Hindlimb muscle (tissue), 1 donor: ENCODE measurements around the gene FN1. TPM values are rescaled to one million over a fixed set of nuclear protein-coding genes. Genes with fewer than 3 reads are reported as not detected.

Experiments used
- DNase-seq: peaks from one replicate; pipeline ENCODE4 v3.0.0-alpha.2; 2013
- polyA plus RNA-seq: library from polyadenylated mRNA; unstranded; fragments of 120-200 nt; gene quantifications from one replicate; pipeline ENCODE4 v1.2.1, GENCODE V29; 2013; ENCODE audit not compliant: insufficient read length

Gene FN1
- polyA plus RNA-seq: 373 TPM

DNA sequence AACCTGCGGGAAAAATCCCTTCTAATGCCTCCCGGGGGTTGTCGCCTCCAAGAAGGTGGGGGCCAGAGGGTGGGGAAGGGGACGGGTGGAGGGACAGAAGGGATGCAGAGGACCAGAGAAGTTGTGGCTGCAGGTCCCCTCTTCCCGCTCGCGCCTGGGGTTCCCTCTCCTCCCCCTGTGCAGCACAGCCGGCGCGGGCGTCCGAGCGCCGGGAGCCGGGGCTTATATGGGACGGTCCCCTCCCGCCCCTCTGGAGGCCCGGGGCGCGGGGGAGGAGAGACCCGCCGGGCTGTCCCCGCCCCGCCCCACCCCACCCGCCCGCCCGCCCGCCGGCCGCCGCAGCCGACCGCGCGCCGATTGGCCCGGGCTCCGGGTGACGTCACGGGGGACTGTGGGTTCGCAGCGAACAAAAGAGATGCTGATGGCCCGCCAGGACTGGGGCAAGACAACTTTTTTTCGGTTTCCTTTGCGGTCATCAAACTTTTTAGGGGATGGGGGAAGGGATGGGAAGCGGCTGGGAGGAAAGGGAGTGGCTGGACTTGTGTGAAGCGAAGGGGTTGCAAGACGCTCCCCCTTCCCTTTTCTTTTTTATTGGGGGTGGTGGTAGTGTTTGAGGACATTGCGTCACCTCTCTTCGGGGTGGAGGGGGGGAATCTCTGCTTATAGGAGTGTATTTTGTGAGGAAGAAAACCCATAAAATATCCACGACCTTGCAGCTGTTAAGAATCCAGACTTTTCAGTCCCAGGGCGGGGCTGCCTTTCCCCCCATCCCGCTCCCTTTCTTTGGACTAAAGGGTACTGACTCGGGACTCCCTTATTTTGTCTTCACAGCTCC, at the start of gene FN1:
FN1 (minus strand) TSS at position 199 of the 835 bp plus-strand sequence. CDS start 266 bp downstream, outside the sequence.
- DNase-seq: peak; percentile 98

GRCh38 chr2:215485032-215485431, 49.2 kb upstream of the FN1 start:
- DNase-seq: no peak

DNA sequence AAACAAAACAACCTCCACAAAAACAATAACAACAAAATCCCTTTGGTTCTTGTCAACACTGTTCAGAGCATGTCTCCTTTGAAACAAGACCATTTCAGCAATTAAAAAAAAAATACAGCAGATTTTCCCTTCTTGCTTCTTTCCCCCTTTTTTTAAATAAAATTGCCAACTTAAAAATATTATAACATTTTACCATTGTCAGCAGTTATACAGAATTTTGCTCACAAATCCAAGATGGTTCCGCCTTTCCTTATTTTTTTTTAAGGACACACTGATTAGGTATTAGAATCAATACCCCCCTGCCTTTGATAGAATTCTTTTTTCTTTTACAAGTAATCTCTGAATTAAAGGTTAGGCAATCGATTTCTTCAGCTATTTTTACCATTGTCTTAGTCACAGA, 48.7 kb upstream of the FN1 start:
- DNase-seq: no peak

- no peak for DNase-seq
These were observed 47.6 kb upstream of the FN1 start for GRCh38 chr2:215483431-215483830.

GRCh38 chr2:215479536-215480240, 43.8 kb upstream of the FN1 start:
- no peak for DNase-seq

- no peak for DNase-seq
These were observed 43.3 kb upstream of the FN1 start for GRCh38 chr2:215479121-215479520.

DNA sequence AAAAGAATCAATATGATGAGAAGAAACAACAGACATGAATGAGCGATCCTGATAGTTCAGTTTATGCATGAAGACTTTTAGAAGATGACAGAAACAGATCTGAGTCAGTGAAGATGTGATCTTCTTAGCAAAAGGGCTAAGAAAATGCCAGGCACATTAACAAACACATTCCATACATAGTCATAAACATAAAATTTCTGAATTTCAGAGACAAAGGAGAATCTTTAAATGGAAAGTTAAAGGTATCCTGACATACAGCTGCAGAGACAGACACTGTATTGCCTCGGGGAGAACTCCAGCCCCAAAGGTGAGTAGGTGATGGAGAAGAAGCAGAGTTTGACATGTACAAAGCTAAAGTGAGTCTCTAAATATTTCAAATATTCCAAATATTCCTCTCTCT, 40.6 kb upstream of the FN1 start:
- DNase-seq: no peak

DNA sequence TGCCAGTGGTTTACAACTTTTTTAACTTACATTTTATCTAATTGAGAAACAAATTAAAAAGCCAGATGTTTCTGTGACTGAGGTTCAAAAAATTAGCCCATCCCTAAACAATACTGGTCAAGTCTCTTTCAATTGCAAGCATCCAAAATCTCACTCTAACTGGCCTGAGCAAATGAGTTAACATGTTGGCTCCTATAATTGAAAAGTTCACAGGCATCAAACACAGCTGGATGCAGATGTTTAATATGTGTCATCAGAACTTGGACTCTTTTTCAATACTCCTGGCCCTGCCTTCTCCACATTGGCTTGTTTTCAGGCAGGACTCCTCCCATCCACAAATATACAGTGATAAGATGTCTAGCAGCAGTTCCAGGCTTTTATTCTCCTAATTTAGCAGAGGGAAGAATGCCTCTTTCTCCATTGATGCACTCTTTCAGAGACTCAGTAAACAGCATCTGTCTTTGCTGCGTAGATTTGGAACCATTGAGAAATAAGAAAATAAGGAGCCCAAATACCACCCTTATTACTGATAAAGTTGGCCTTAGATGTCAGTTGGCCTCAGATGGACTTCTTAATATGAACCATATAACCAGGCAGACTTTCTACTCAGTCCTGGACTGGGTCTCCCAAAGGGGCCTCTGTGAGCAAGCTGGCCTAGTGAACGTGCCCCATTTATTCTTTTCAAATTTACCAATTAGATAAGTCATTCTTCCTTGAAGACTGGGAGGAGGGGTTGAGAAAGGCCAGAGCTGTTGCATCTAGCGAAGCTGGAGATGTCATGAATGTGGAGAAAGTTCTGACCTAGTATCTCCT, 30.4 kb upstream of the FN1 start:
- peak; percentile 52 for DNase-seq

- no peak for DNase-seq
These were observed 29.4 kb upstream of the FN1 start for GRCh38 chr2:215465256-215465655.

GRCh38 chr2:215461836-215462532, 26.1 kb upstream of the FN1 start:
- no peak for DNase-seq

DNA sequence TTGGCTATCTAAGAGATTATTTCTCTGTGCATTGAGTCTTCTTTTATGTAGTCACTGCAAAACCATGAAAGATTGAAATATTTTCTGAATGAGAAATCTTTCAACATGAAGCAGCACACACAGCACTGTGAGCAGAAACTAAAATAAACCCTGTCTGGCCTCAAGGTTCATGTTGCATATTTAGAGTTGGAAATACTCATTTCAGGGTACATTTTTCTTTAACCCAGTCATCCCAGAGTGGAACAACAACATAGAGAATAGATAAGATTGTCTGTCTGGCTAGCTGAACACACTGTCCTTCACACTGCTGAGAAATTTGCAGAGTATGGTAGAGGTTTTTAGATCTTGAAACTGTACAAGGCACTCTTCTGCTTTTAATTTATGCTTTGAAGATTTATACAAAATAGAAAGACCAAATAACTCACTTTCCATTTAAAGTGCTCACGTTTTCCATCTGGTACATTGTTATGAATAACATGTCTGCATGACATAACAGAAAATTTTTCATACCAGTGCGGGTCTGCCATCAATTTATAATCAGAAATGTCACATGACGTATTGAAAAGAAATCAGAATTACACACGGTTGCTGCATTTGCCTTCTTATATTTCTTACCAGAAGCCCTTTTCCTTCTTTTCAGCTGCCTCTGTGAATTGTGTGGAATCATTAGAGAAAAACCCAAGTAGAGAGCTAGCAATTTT, 25.0 kb upstream of the FN1 start:
- peak; percentile 14 for DNase-seq

DNA sequence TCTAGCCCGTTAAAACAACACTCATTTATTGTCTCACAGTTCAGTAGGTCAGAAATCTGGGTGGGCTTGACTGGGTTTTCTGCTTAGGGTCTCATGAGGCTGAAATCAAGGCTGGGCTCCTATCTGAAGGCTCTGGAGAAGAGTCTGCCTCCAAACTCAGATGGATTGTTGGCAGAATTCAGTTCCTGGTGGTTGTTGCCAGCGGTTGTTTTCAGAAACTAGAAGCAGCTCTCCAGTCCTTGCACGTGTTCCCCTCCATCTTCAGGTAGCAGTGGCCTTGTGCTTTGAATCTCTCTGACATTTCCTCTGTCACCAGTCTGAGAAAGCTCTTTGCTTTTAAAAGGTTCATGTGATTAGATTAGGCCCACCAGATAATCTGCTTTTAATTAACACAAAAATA, 20.1 kb upstream of the FN1 start:
- DNase-seq: peak; percentile 15

DNA sequence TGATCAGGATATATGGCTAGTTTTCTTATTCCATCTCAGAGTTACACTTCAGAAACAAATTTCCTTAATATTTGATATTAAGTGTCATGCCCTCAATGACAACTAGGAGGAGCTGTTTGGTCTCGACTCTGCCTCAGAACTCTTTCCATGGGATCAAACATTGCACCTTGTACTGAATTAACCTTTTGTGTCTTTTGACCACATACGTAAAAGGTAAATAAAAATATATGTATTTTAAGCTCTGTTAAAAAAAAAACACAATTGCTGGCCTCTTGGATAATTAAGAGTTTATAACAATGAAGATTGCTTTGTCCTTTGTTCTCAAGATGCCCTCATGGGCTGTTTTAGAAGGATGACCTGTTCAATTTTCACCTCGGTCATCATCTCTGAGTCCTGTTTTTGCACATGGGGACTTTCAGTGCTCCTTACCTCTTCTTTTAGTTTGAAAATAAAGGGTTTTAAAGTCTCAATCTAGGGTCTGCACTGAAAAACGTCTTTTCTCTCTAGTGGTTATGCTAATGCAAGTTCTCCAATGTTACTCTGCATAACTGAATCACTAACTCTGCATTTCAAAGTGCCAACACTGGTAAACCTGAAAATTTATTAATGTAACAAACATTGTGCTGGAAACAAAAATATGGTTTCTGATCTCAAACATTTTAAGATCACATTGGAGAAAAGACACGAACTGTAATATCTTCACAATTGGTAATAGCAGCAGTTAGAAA, 18.8 kb upstream of the FN1 start:
- no peak for DNase-seq

GRCh38 chr2:215452725-215453124, 16.9 kb upstream of the FN1 start:
- DNase-seq: peak; percentile 10

DNA sequence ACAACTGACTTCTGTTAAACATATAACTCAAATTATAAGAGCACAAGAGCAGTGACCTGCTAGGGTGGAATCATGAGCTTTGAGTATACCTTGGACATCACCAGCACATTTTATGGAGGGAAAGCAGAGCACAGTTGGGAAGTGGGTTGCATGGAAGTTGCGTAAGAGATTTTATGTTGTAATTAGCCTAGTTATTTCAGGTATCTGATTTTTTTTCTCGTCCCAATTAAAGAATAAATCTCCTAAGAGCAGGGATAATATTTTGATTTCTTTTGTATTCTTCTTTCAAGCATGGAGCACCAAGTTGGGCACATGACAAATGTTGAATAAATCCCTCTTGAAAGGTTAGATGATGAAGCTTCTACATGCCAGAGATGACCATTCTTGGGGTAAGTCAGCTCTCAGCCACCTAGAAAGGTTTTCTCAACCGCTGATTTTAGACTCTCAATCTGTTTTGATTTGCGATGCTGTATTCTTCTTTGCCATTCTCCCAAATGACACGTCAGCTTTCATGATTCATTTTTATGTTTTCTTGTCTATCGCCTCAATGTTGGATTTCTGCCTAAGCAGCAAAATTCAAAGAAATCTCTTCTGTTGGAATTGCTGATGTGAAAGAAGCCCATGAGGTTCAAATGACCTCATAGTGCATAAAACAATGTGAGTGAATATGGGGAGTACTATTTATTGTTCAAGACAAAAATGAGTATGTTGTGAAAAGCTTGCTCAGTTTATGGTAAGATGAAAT, 15.3 kb upstream of the FN1 start:
- no peak for DNase-seq

DNA sequence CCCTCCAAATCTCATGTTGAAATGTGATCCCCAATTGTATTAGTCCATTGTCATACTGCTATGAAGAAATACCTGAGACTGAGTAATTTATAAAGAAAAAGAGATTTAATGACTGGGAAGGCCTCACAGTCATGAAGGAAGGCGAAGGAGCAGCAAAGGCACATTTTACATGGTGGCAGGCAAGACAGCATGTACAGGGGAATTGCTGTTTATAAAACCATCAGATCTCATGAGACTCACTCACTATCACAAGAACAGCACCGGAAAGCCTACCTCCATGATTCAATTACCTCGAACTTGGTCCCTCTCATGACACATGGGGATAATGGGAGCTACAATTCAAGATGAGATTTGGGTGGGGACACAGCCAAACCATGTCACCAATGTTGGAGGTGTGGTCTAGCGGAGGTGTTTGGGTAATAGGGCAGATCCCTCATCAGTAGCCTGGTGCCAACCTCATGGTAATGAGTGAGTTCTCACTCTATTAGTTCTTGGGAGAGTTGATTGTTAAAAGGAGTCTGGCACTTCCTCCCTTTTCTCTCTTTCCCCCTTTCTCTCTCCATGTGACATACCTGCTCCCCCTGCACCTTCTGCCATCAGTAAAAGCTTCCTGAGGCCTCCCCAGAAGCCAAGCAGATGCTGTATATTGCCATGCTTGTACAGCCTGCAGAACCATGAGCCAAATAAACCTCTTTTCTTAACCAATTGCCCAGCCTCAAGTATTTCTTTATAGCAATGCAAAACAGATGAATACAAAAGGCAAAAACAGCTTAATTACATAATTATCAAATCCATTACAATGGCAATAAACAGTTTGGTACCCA, 14.5 kb upstream of the FN1 start:
- DNase-seq: no peak

DNA sequence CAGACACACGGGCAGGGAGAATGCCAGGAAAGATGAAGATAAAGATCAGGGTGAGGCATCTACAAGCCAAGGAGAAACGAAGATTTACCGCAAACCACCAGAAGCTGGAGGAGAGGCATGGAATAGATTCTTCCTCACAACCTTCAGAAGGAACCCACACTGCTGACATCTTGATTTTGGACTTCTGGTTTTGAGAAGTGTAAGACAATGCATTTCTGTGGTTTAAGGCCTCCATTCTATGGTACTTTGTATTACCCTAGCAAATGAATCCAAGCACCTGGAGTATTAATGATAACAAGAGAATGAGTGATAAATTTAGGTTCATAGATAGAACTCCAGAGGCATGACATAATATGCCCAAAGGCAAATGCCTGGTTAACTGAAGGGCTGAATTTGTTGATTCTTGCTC, 11.8 kb upstream of the FN1 start:
- DNase-seq: no peak

GRCh38 chr2:215447056-215447455, 11.2 kb upstream of the FN1 start:
- DNase-seq: no peak

DNA sequence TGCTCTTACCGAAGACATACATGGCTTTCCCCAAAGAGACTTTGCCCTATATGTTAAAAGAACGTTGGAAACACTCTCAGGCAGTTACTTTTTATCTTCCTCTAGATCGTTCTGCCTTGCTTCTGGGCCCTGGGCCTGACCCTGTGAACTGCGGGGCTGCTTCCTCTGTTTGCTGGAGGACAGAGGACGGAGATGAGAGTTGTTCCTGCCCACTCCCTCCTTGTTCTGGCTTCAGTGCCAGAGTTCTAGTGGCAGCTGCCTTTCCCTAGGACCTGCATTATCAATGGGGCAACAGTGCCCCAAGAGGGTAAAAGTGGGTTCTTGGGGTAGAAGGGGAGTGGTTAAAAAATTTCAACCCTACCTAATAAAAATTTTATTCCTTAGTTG, 6.5 kb upstream of the FN1 start:
- no peak for DNase-seq
